HL-60 (cell line): ENCODE results near the gene CABLES2.

Experiments
- CTCF ChIP-seq: IDR thresholded peaks from one replicate; pipeline ENCODE4 v1.5.1; 2011; ENCODE audit warnings: low read length, control low read depth, inconsistent platforms; ENCODE audit not compliant: insufficient read depth
- GABPA ChIP-seq: IDR thresholded peaks from 2 replicates; pipeline ENCODE4 v1.6.1; 2012; ENCODE audit warnings: low read depth
- POLR2AphosphoS5 ChIP-seq: IDR thresholded peaks from 2 replicates; pipeline ENCODE4 v1.6.1; 2012; ENCODE audit warnings: low read depth
- REST ChIP-seq: IDR thresholded peaks from 2 replicates; pipeline ENCODE4 v1.6.1; 2012; ENCODE audit warnings: low read depth; ENCODE audit not compliant: insufficient replicate concordance
- SPI1 ChIP-seq: IDR thresholded peaks from 2 replicates; pipeline ENCODE4 v1.6.1; 2012; ENCODE audit warnings: low read depth, mild to moderate bottlenecking, borderline replicate concordance

DNA sequence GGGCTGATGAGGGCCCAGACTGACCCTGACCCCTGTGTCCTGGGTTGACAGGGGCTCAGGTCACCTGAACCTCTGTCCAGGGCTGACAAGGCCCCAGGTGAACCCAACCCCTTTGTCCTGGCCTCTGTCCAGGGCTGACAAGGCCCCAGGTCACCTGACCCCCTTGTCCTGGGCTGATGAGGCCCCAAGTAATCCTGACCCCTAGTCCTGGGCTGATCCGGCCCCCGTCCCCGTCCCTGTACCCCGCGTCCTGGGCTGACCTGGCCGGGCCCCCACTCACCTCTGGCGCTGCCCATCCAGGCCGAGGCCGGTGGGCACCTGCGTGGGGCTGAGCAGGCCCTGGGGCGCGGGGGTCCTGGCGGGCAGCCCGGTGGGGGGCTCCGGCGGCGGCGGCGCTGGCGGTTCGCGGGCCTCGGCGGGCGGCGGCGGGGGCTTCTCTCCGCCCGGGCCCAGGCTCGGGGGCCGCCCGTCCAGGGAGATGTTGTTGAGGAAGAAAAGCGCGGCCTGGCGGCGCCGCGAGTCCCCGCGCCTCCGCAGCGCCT is 379 bp downstream of the CABLES2 start:
- TF ChIP-seq POLR2AphosphoS5 (no peak), CTCF (no peak), REST (no peak), SPI1 (no peak), GABPA (no peak)
